ENCODE results near the gene FLYWCH1. TPM values are rescaled to one million over a fixed set of nuclear protein-coding genes. Genes with fewer than 3 reads are reported as not detected.

The FLYWCH1 gene
- total and polyA plus RNA-seq, 10 of the 15 experiments (the other 5 are each of a cell fraction or from before 2014, with no cell fraction given) = 0.47 to 33.8 (median 11.2) TPM

GRCh38 chr16:2879854-2880508 is 31.8 kb upstream of the FLYWCH1 start:
- Histone ChIP-seq H3K79me2 (ENCODE audit: control insufficient read depth, insufficient read depth, low read length) (no peaks in the 10 kb centered on the region), H3K36me3 (ENCODE audit: control insufficient read depth in 2 of 2, insufficient read depth in 2 of 2, low read length in 1 of 2) (no peaks in the 10 kb centered on the region), H2AFZ (ENCODE audit: control insufficient read depth, low read depth, low read length) (no peak overlapping the region), H3K27ac (ENCODE audit: control insufficient read depth, insufficient read depth) (no peak overlapping the region), H3K9ac (ENCODE audit: control insufficient read depth, insufficient read depth, low read length) (no peak overlapping the region), H3K9me3 (replicated peaks; ENCODE audit: control insufficient read depth, insufficient read depth, low read length) (peaks cover 4% of the 10 kb centered on the region; the same call in 2 of the 3 replicates), H3K4me3 (no peak overlapping the region), H3K4me2 (ENCODE audit: control insufficient read depth, insufficient read depth) (no peak overlapping the region), H4K20me1 (ENCODE audit: control insufficient read depth, insufficient read depth) (no peaks in the 10 kb centered on the region), H3K27me3 (replicated peaks in 1 of 2; ENCODE audit: control insufficient read depth in 2 of 2, insufficient read depth in 2 of 2, low read length in 1 of 2) (no peaks in the 10 kb centered on the region), H3K4me1 (ENCODE audit: control insufficient read depth, insufficient read depth, low read length) (peaks cover 8% of the 10 kb centered on the region)
- TF ChIP-seq ESRRA (IDR thresholded peaks at IDR 0.05; ENCODE audit: low read length) (no peak), RBBP5 (conservative IDR thresholded peaks at IDR 0.05) (no peak), POLR2A (IDR thresholded peaks at IDR 0.05; ENCODE audit: low read depth, low read length) (no peak)
- no peak for FAIRE-seq
- WGBS (ENCODE audit: insufficient coverage, insufficient replicate concordance, low lambda C conversion rate, missing lambda C conversion rate) = 79% methylated on average over 6 of the region's 6 CpGs
- intact Hi-C loops (cut with micrococcal nuclease; ENCODE audit: unreplicated experiment) (no loop called here), in situ Hi-C loops (cut with MboI) (loop anchor here (5.0 kb wide), 1 partner anchor 32 kb away; the partner anchor contains the start of gene FLYWCH1)
- DNase-seq (ENCODE audit: low read depth, low spot score) = no peak
- SMC1A ChIA-PET (ENCODE audit: uncharacterized antibody, unreplicated experiment) = interaction anchor here (0.8 kb wide), 2 partner anchors 19 to 109 kb away, joined by 3 read pairs; no protein-coding TSS in a partner anchor
- no peak for ATAC-seq
- POLR2A ChIA-PET = interaction anchor here (1.3 kb wide), 1 partner anchor 31 kb away, joined by 5 read pairs; no protein-coding TSS in a partner anchor
- CTCF ChIA-PET = interaction anchor here (1.3 to 2.4 kb wide), 4 partner anchors 12 to 39 kb away, joined by 3 to 12 read pairs (median 8); partner anchors contain the start of gene FLYWCH1
- RAD21 ChIA-PET (ENCODE audit: unreplicated experiment) = no interaction called here
- no TSS peak for BruUV-seq (replicated peaks)

- SMC1A ChIA-PET (ENCODE audit: uncharacterized antibody, unreplicated experiment) = interaction anchor here (0.6 to 1.3 kb wide), 6 partner anchors 9 to 45 kb away, joined by 3 to 4 read pairs (median 3); partner anchors contain the start of gene FLYWCH1
- Histone ChIP-seq H3K4me3 (peak overlapping the region; percentile 90), H3K79me2 (ENCODE audit: control insufficient read depth, insufficient read depth, low read length) (no peaks in the 10 kb centered on the region), H3K9me3 (replicated peaks; ENCODE audit: control insufficient read depth, insufficient read depth, low read length) (peaks cover 4% of the 10 kb centered on the region; the same call in 2 of the 3 replicates), H2AFZ (ENCODE audit: control insufficient read depth, low read depth, low read length) (peak overlapping the region; percentile 99), H4K20me1 (ENCODE audit: control insufficient read depth, insufficient read depth) (no peaks in the 10 kb centered on the region), H3K9ac (ENCODE audit: control insufficient read depth, insufficient read depth, low read length) (peak overlapping the region; percentile 76), H3K4me1 (ENCODE audit: control insufficient read depth, insufficient read depth, low read length) (peaks cover 8% of the 10 kb centered on the region), H3K4me2 (ENCODE audit: control insufficient read depth, insufficient read depth) (peak overlapping the region; percentile 99), H3K27me3 (replicated peaks in 1 of 2; ENCODE audit: control insufficient read depth in 2 of 2, insufficient read depth in 2 of 2, low read length in 1 of 2) (no peaks in the 10 kb centered on the region), H3K27ac (ENCODE audit: control insufficient read depth, insufficient read depth) (peak overlapping the region; percentile 4; the same call in 1 of the 2 replicates), H3K36me3 (ENCODE audit: control insufficient read depth in 2 of 2, insufficient read depth in 2 of 2, low read length in 1 of 2) (no peaks in the 10 kb centered on the region)
- FAIRE-seq (no peak), ATAC-seq (peak; percentile 19), DNase-seq (ENCODE audit: low read depth, low spot score) (no peak)
- CTCF ChIA-PET = interaction anchor here (1.0 to 2.1 kb wide), 10 partner anchors 7 to 45 kb away, joined by 4 to 12 read pairs (median 8); partner anchors contain the start of gene FLYWCH1
- 6% methylated on average over 37 of the region's 52 CpGs for WGBS (ENCODE audit: insufficient coverage, insufficient replicate concordance, low lambda C conversion rate, missing lambda C conversion rate)
- intact Hi-C loops (cut with micrococcal nuclease; ENCODE audit: unreplicated experiment) = loop anchor here (2.0 kb wide), 1 partner anchor 23 kb away; no protein-coding TSS in a partner anchor
- RAD21 ChIA-PET (ENCODE audit: unreplicated experiment) = interaction anchor here (1.0 to 2.1 kb wide), 8 partner anchors 10 to 83 kb away, joined by 3 to 19 read pairs (median 8); partner anchors contain the start of gene FLYWCH1
- no TSS peak for BruUV-seq (replicated peaks)
- POLR2A ChIA-PET = interaction anchor here (0.7 to 2.1 kb wide), 9 partner anchors 14 to 721 kb away, joined by 3 to 20 read pairs (median 3); partner anchors contain the start of genes FLYWCH1 and TNFRSF12A
- in situ Hi-C loops (cut with MboI) = no loop called here
- TF ChIP-seq E2F8 (IDR thresholded peaks at IDR 0.05; ENCODE audit: low read depth, partially characterized antibody) = no peak
- no peak for TF ChIP-seq SREBF1 (IDR thresholded peaks at IDR 0.05; ENCODE audit: low read length)
- no peak for TF ChIP-seq CBX5 (IDR thresholded peaks at IDR 0.05; ENCODE audit: low read depth)
- no peak for TF ChIP-seq PRDM15 (CRISPR knock-in tag; IDR thresholded peaks at IDR 0.05)
These were observed 29.7 kb upstream of the FLYWCH1 start for GRCh38 chr16:2881783-2882649.
